ENCODE data around the gene MLH1.
"Not testable (repeated sequence)": the region's sequence is repeated elsewhere in the genome, so short reads cannot be mapped to it uniquely, and the experiment has no call there.

Gene MLH1

DNA sequence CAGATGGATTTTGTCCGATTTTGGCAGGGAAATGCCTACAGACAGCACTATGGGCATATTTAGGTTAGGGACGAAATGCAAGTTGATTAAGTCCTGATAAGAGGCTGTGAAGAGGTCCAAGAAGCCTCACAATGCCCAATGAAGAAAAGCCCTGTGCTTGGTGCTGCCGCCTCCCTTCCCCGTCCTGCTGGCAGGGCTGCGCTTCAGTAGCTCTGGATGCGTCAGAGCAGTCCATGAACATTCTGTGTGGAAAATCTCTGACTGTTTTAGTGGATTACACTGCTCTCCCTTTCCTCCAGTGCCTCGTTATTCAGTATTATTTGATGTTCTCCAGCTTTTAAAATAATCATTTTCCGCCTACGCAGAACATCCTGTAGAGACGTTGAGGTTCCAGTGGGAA is 39.6 kb downstream of the MLH1 start:
- Histone ChIP-seq H3K4me1 (ENCODE audit: control insufficient read depth, insufficient read depth, low read length, poor library complexity, severe bottlenecking) (peaks cover 8% of the 10 kb centered on the region), H3K9me3 (ENCODE audit: control insufficient read depth, low read length) (peaks cover 22% of the 10 kb centered on the region), H3K27ac (ENCODE audit: low read depth, low read length, severe bottlenecking) (no peak overlapping the region), H3K36me3 (ENCODE audit: control insufficient read depth, insufficient read depth, low read length) (peaks cover 99% of the 10 kb centered on the region), H3K4me3 (ENCODE audit: extremely low read depth, insufficient read depth, low read length, poor library complexity, severe bottlenecking) (no peak overlapping the region)
- WGBS, 2 experiments (ENCODE audit: insufficient coverage in 2 of 2): 96 to 99% methylated on average over 5 to 6 of the region's 10 CpGs

DNA sequence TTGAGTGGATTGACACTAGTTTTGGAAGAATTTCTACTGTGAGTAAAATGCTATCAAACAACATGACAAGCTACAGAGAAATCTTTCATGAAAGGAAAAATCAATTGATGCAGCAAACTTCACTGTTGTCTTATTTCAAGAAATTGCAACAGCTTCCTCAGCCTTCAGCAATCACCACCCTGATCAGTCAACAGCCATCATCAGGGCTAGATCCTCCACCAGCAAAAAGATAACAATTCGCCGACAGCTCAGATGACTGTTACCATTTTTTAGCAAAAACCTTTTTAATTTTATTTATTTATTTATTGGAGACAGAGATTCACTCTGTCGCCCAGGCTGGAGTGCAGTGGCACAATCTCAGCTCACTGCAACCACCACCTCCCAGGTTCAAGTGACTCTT is 44.0 kb downstream of the MLH1 start:
- H3K27ac ChIP-seq (ENCODE audit: low read depth, low read length, severe bottlenecking): no peak overlapping the region
- H3K36me3 ChIP-seq (ENCODE audit: control insufficient read depth, insufficient read depth, low read length): peaks cover 92% of the 10 kb centered on the region
- H3K4me3 ChIP-seq (ENCODE audit: extremely low read depth, insufficient read depth, low read length, poor library complexity, severe bottlenecking): no peak overlapping the region
- H3K4me1 ChIP-seq (ENCODE audit: control insufficient read depth, insufficient read depth, low read length, poor library complexity, severe bottlenecking): no peaks in the 10 kb centered on the region
- no CpG with 5 or more reads among the region's 3 CpGs for WGBS, 2 experiments (ENCODE audit: insufficient coverage in 2 of 2)
- peaks cover 22% of the 10 kb centered on the region for H3K9me3 ChIP-seq (ENCODE audit: control insufficient read depth, low read length)

DNA sequence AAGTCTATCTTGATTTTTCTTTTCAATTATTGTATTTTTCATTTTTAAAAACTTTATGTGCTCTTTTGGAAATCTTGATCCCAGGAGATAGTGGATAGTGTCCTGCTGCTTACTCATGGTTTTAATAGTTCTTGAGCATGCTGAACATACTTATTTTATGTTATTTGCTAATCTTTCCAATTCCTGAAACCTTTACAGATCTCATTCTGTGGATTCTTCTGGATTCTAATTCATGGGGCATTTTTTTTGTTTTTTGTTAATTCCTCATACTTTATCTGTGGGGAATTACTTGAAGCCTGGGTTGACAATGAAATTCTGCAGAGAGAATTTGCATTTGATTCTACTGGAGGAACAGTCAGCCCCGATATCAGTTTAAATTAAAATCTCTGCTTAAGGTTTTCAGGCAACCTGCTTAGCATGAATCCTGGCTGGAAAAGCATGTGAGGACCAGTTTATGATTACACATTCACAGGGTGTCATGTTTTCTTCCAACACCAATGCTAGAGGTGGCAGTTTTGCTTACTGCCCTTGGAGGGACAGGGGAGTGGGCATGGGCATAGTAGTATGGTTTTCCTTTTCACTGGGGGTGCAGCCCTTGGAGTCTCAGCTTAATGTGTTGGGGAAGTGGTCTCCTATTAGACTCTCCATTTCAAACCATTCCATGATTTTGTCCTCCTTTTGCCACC is 46.0 kb downstream of the MLH1 start:
- peaks cover 81% of the 10 kb centered on the region for H3K36me3 ChIP-seq (ENCODE audit: control insufficient read depth, insufficient read depth, low read length)

DNA sequence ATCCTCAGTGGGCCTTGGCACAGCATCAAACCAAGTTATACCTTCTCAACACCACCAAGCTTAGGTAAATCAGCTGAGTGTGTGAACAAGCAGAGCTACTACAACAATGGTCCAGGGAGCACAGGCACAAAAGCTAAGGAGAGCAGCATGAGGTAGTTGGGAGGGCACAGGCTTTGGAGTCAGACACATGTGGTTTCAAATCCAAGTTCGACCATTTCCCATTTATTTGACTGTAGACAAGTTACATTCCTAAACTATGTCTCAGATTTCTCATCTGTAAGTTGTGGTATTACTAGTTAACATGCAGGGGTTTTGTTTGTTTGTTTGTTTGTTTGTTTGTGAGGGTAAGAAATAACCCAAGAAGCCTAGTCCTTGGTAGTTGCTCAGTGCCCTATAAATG is 46.9 kb downstream of the MLH1 start:
- Histone ChIP-seq H3K9me3 (ENCODE audit: control insufficient read depth, low read length) (peaks cover 19% of the 10 kb centered on the region), H3K4me1 (ENCODE audit: control insufficient read depth, insufficient read depth, low read length, poor library complexity, severe bottlenecking) (no peaks in the 10 kb centered on the region), H3K4me3 (ENCODE audit: extremely low read depth, insufficient read depth, low read length, poor library complexity, severe bottlenecking) (no peak overlapping the region), H3K36me3 (ENCODE audit: control insufficient read depth, insufficient read depth, low read length) (peaks cover 75% of the 10 kb centered on the region), H3K27ac (ENCODE audit: low read depth, low read length, severe bottlenecking) (no peak overlapping the region)
- WGBS, 2 experiments (ENCODE audit: insufficient coverage in 2 of 2): no CpG with 5 or more reads among the region's 1 CpG

More for the DNA sequence above, 46.0 kb downstream of the MLH1 start:
- Histone ChIP-seq H3K27ac (ENCODE audit: low read depth, low read length, severe bottlenecking) (no peak overlapping the region), H3K4me1 (ENCODE audit: control insufficient read depth, insufficient read depth, low read length, poor library complexity, severe bottlenecking) (no peaks in the 10 kb centered on the region), H3K4me3 (ENCODE audit: extremely low read depth, insufficient read depth, low read length, poor library complexity, severe bottlenecking) (no peak overlapping the region), H3K9me3 (ENCODE audit: control insufficient read depth, low read length) (peaks cover 22% of the 10 kb centered on the region)
- 78 to 100% methylated on average over 1 of the region's 1 CpG for WGBS, 2 experiments (ENCODE audit: insufficient coverage in 2 of 2)

DNA sequence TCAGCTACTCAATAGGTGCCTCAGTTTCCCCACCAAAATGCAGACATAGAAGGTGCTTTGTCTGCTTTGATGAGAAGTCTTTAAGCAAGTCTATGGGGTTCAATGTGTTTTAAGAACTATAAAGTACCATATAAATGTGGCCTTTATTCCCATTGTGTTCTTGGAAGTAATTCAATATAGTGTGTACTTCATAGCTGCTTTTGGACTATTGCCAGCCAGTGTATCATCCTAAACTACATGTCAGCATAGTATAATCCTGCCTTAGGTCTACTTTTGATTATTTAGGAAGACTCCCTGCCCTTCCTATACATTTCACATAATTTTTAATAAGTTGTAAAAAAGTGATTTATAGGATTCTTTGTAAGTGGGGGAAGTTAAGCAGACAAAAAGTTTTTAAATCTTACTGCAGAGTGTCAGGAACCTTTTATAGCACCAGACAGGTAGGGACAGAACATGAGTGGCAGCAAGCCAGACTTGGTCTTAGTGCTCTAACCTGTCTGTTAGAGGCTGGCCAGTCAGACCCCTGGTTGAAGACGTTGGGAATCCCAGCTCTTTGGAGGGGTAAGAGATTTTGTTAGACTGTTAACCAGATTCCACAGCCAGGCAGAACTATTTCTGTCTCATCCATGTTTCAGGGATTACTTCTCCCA is 48.4 kb downstream of the MLH1 start:
- Histone ChIP-seq H3K36me3 (ENCODE audit: control insufficient read depth, insufficient read depth, low read length) (peaks cover 70% of the 10 kb centered on the region), H3K9me3 (ENCODE audit: control insufficient read depth, low read length) (peaks cover 4% of the 10 kb centered on the region), H3K4me3 (ENCODE audit: extremely low read depth, insufficient read depth, low read length, poor library complexity, severe bottlenecking) (no peak overlapping the region), H3K4me1 (ENCODE audit: control insufficient read depth, insufficient read depth, low read length, poor library complexity, severe bottlenecking) (no peaks in the 10 kb centered on the region), H3K27ac (ENCODE audit: low read depth, low read length, severe bottlenecking) (no peak overlapping the region)
- no CpG with 5 or more reads among the region's 1 CpG for WGBS, 2 experiments (ENCODE audit: insufficient coverage in 2 of 2)

DNA sequence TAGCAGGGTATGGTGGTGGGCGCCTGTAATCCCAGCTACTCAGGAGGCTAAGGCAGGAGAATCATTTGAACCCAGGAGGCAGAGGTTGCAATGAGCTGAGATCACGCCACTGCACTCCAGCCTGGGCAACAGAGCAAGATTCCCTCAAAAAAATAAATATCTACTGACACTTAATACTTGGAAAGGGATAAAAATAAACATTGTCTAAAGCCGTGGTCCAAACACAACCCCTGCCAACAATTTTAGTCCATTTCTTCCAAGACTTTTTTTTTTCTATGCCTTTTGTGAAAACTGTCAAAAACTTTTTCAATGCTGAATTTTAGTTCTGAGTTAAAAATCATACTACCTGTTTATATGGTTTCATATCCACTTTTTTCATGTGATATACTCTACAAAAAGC is 49.4 kb downstream of the MLH1 start:
- not testable (repeated sequence) for H3K4me3 ChIP-seq (ENCODE audit: extremely low read depth, insufficient read depth, low read length, poor library complexity, severe bottlenecking); H3K27ac ChIP-seq (ENCODE audit: low read depth, low read length, severe bottlenecking); H3K9me3 ChIP-seq (ENCODE audit: control insufficient read depth, low read length); H3K4me1 ChIP-seq (ENCODE audit: control insufficient read depth, insufficient read depth, low read length, poor library complexity, severe bottlenecking)
- peaks cover 68% of the 10 kb centered on the region for H3K36me3 ChIP-seq (ENCODE audit: control insufficient read depth, insufficient read depth, low read length)
- 100% methylated on average over 1 of the region's 3 CpGs; no CpG with 5 or more reads in 1 of the 2 experiments for WGBS, 2 experiments (ENCODE audit: insufficient coverage in 2 of 2)

DNA sequence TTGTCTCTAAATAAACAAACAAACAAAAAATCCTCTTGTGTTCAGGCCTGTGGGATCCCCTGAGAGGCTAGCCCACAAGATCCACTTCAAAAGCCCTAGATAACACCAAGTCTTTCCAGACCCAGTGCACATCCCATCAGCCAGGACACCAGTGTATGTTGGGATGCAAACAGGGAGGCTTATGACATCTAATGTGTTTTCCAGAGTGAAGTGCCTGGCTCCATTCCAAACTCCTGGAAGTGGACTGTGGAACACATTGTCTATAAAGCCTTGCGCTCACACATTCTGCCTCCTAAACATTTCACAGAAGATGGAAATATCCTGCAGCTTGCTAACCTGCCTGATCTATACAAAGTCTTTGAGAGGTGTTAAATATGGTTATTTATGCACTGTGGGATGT is 57.0 kb downstream of the MLH1 start:
- H3K36me3 ChIP-seq (ENCODE audit: control insufficient read depth, insufficient read depth, low read length): peaks cover 88% of the 10 kb centered on the region

DNA sequence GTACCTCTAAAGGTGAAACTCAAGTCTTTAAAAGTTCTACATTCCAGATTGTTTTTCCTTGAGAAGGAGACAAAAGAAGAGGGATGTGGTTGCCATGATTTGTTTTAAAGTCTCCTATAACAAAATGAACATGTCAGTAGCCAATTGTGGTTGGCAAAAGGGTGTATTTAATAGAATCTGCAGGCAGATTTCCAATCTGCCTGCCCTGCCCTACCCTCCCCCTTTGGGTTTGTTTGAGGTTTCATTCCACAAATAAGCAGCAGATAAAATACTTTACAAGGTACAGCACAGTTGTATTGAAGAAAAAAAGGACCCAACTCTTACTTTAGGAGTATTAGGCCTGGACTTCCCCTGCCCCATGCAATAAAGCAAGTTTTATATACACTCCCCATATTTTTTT is 59.5 kb downstream of the MLH1 start:
- peaks cover 18% of the 10 kb centered on the region for H3K4me1 ChIP-seq (ENCODE audit: control insufficient read depth, insufficient read depth, low read length, poor library complexity, severe bottlenecking)
- H3K9me3 ChIP-seq (ENCODE audit: control insufficient read depth, low read length): no peaks in the 10 kb centered on the region
- no peak overlapping the region for H3K27ac ChIP-seq (ENCODE audit: low read depth, low read length, severe bottlenecking)
- peaks cover 94% of the 10 kb centered on the region for H3K36me3 ChIP-seq (ENCODE audit: control insufficient read depth, insufficient read depth, low read length)
- no peak overlapping the region for H3K4me3 ChIP-seq (ENCODE audit: extremely low read depth, insufficient read depth, low read length, poor library complexity, severe bottlenecking)

More for the DNA sequence above, 57.0 kb downstream of the MLH1 start:
- Histone ChIP-seq H3K9me3 (ENCODE audit: control insufficient read depth, low read length) (no peaks in the 10 kb centered on the region), H3K4me1 (ENCODE audit: control insufficient read depth, insufficient read depth, low read length, poor library complexity, severe bottlenecking) (peaks cover 18% of the 10 kb centered on the region), H3K4me3 (ENCODE audit: extremely low read depth, insufficient read depth, low read length, poor library complexity, severe bottlenecking) (no peak overlapping the region), H3K27ac (ENCODE audit: low read depth, low read length, severe bottlenecking) (no peak overlapping the region)
- 100% methylated on average over 1 of the region's 1 CpG; no CpG with 5 or more reads in 1 of the 2 experiments for WGBS, 2 experiments (ENCODE audit: insufficient coverage in 2 of 2)

DNA sequence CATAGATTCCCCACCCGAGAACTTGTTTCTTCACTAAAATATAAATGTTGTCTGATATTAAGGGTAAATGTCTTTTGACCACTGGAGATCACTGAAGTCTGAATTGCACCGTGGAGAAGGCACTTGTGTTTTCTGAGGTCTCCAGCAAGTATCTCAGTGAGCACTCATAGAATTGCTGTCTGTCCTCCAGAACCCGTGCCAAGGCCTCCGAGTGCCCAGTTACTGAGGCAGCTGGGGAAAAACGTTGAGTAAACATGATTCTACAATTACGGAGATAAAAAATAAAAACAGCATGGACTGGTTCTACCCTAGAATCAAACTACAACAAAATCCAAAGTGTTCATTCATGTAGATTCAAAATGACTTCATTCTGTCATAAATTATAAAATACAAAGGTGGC is 60.0 kb downstream of the MLH1 start:
- H3K4me3 ChIP-seq (ENCODE audit: extremely low read depth, insufficient read depth, low read length, poor library complexity, severe bottlenecking): no peak overlapping the region
- peaks cover 94% of the 10 kb centered on the region for H3K36me3 ChIP-seq (ENCODE audit: control insufficient read depth, insufficient read depth, low read length)
- H3K27ac ChIP-seq (ENCODE audit: low read depth, low read length, severe bottlenecking): no peak overlapping the region
- peaks cover 18% of the 10 kb centered on the region for H3K4me1 ChIP-seq (ENCODE audit: control insufficient read depth, insufficient read depth, low read length, poor library complexity, severe bottlenecking)
- 88 to 100% methylated on average over 3 of the region's 6 CpGs for WGBS, 2 experiments (ENCODE audit: insufficient coverage in 2 of 2)
- H3K9me3 ChIP-seq (ENCODE audit: control insufficient read depth, low read length): no peaks in the 10 kb centered on the region

DNA sequence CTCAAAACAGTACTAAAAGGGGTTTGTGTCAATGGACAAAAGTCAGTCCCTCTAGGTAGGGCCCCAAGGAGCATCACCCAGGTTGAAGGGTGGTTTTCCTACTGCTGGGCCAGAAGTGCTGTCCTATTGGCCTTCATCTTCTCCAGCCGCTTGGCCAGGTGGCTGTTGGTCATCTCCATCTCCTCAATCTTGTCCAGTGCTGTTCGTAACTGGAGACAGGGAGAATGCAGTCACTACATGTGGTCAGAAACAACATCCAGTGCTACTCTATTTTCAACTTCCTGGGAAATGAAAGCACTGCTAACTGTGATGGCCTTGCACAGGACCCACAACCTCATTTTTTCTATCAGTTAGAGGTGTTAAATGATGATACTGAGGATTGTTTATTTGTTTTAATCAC is 60.4 kb downstream of the MLH1 start:
- peaks cover 94% of the 10 kb centered on the region for H3K36me3 ChIP-seq (ENCODE audit: control insufficient read depth, insufficient read depth, low read length)
- 96 to 100% methylated on average over 1 to 2 of the region's 2 CpGs for WGBS, 2 experiments (ENCODE audit: insufficient coverage in 2 of 2)
- H3K4me1 ChIP-seq (ENCODE audit: control insufficient read depth, insufficient read depth, low read length, poor library complexity, severe bottlenecking): peaks cover 18% of the 10 kb centered on the region
- no peaks in the 10 kb centered on the region for H3K9me3 ChIP-seq (ENCODE audit: control insufficient read depth, low read length)
- no peak overlapping the region for H3K4me3 ChIP-seq (ENCODE audit: extremely low read depth, insufficient read depth, low read length, poor library complexity, severe bottlenecking)
- H3K27ac ChIP-seq (ENCODE audit: low read depth, low read length, severe bottlenecking): peak overlapping the region; percentile 75

DNA sequence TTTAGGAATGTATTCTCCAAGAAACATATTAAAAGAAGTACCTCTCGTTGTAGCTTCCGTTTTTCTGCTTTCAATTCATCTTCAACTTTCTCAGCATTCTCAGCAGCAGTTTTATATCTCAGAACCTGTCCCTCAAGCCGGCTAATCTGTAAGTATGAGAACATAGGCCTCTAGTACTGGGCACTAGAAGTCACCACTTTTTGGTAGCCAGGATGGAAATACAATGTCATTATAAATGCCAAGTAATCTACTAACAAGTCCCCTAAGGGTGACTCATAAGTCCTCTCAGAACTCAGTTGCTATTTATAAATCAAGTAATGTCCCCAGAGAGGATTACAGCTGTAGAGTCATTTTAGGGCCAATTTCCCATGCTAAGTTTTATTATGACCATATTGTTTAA is 61.1 kb downstream of the MLH1 start:
- H3K27ac ChIP-seq (ENCODE audit: low read depth, low read length, severe bottlenecking): peak overlapping the region; percentile 75
- H3K4me1 ChIP-seq (ENCODE audit: control insufficient read depth, insufficient read depth, low read length, poor library complexity, severe bottlenecking): peaks cover 16% of the 10 kb centered on the region
- no peaks in the 10 kb centered on the region for H3K9me3 ChIP-seq (ENCODE audit: control insufficient read depth, low read length)
- H3K36me3 ChIP-seq (ENCODE audit: control insufficient read depth, insufficient read depth, low read length): peaks cover 91% of the 10 kb centered on the region
- no peak overlapping the region for H3K4me3 ChIP-seq (ENCODE audit: extremely low read depth, insufficient read depth, low read length, poor library complexity, severe bottlenecking)
- 100% methylated on average over 1 to 2 of the region's 3 CpGs for WGBS, 2 experiments (ENCODE audit: insufficient coverage in 2 of 2)

Data from mesodermal cell (in vitro differentiated cells).